ENCODE measurements around the gene ATF3. TPM values are rescaled to one million over a fixed set of nuclear protein-coding genes. Genes with fewer than 3 reads are reported as not detected.

ATF3 gene
- polyA plus RNA-seq, 4 donors: 7.8 to 46.3 (median 11.6) TPM

- peak in 1 of 4 donors; percentile 35 for DNase-seq (ENCODE audit: low read depth in 4 of 4, low spot score in 2 of 4)
These were observed 609 bp upstream of the ATF3 start for GRCh38 chr1:212607913-212608391.

- DNase-seq (ENCODE audit: low read depth in 4 of 4, low spot score in 2 of 4): peak in 1 of 4 donors; percentile 50
These were observed 569 bp downstream of the ATF3 start for GRCh38 chr1:212608959-212609700.

DNA sequence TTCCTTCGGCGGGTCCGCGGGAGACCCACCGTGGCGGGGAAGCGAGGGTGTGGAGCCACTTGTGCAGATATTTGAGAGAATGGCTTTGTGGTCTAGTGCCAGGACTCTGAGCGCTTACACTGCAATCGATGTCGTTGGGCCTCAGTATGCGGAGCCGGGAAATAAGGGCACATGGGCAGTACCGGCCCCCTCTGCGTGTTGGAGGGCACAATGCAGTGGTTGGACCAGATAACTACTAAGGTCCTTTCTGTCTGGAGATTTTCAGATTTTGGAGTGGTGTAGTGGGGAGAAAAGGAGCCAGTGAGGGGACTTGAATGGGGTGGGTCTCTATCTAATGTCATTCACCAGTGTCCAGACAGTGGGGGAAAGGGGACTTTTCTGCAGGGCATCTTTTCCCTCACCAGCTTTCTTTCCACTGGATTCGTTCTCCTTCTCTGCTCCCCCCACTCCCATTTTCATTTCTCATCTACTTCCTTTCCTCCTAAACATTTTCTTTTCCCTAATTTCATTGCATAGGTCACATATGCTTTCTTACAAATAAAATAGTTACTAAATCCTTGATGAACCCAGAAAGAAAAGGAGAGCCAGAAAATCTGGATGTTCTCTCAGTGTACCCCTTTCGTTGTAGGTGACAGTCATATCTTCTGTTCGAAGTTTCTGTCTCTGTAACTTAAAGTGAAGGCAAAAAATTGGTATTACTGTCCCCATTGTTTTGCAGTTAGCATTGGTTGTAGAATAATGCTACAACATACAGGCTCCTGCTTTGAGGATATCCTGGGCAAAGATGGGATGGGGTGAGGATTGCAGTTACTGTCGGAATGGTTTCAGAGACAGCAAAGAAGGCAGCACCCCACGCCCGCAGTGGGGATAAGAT is 1.4 kb downstream of the ATF3 start:
- no peak for DNase-seq (ENCODE audit: low read depth in 4 of 4, low spot score in 2 of 4)

- DNase-seq (ENCODE audit: low read depth in 4 of 4, low spot score in 2 of 4): no peak
These were observed 2.0 kb downstream of the ATF3 start for GRCh38 chr1:212610575-212610967.

- DNase-seq (ENCODE audit: low read depth in 4 of 4, low spot score in 2 of 4): no peak
These were observed 2.7 kb downstream of the ATF3 start for GRCh38 chr1:212611000-212611948.

DNA sequence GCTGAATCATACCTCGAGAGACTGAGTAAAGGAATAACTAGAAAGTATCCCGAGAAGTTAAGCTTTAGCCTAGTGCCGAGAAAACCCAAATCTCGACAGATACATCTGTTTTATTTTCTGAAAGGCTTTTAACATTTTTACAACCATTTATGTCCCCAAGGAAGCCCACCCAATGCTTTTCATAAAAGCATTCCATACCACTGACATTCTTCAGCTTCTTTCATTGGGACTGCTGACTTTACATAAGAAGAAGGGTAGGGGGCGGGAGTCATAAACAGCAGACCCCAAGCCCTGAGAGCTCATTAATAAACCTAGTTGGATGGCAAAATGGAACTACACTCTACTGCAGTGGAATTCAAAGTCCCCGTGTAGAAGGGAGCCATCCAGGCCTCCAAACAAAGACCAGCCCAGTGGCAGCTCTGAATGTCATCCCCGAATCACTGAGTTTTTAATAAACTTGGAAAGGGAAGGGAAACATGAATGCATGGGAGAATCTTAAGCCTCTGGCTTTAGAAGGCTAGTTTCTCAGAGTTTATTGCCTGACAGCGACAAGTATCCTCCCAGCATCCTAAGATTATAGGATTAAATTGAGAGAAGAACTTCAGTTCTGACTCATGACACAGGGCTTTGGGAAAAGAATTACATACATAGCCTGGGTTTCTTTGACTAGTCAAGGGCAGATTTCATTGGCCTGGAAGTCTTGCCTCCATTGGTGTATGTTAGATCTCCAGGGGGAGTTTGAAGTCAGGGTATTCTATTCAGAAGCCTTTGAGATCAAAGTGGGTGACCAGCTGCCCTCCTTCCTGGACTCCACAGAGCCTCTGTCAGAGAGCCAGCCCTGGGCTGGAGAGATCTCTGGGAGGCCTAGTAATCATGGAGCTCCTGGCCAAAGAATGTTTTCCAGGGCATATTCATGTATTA is 3.7 kb downstream of the ATF3 start:
- DNase-seq (ENCODE audit: low read depth in 4 of 4, low spot score in 2 of 4): no peak

- no peak for DNase-seq (ENCODE audit: low read depth in 4 of 4, low spot score in 2 of 4)
These were observed 5.1 kb downstream of the ATF3 start for GRCh38 chr1:212613440-212614335.

DNA sequence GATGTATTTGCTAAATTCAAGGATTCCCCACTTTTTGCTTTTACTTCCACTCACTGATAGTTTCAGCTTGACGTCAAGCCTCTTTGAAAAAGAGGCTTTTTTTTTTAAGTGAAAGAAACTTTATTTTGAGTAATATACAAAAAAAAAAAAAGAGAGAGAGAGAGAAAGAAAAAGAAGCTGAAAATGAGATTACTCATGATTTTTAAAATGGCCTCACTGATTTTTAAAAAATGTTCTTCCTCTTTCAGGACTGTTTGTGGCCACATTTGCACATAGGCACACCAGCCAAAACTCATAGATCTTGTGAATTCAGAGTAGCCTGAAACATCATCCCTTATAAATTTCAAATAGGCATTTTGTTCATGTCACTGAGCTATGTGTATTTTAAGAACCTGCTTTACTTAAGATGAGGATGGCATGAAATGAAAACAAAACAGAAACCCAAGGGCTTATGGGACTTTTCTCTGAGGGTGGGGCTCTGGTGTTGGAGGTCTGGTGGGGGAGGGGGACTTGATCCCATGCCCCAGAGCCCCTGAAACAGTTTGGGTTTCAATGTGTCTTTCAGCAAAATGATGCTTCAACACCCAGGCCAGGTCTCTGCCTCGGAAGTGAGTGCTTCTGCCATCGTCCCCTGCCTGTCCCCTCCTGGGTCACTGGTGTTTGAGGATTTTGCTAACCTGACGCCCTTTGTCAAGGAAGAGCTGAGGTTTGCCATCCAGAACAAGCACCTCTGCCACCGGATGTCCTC is 6.1 kb downstream of the ATF3 start:
- DNase-seq (ENCODE audit: low read depth in 4 of 4, low spot score in 2 of 4): no peak

- DNase-seq (ENCODE audit: low read depth in 4 of 4, low spot score in 2 of 4): no peak
These were observed 6.6 kb downstream of the ATF3 start for GRCh38 chr1:212615201-212615470.

DNA sequence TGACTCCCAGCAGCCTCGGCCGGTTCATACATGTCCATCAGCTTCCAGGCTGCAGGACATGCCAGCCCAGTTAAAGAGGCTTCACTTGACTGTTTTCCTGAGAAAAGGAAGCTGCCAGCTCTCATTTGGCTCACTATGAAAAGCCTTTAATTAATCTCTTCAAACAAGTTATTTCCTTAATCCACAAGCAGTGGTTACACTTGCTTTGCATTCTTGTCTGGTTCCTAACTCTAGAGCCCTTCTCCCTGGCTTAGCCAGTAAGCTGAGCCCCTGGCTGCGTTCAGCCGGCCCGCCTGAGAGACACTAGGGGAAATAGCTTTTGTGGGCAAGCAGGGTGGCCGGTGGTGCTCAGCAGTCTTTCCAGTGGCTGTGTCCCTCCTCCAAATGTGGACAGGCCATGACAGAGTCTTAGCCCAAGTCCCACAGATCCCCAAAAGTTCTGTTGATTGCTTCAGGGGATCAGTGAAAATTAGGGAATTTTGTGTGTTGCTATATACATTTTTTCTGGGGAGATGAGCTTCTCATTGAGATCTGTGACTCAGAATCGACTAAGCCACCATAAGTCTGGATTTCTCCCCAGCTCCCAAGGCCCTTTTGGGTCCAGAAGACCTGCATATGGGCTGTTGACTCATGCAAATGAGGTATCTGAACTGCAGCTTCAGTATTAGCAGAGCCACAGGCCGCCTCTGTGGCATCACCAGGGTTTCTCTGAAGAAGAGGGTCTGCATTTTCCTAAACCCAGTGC is 10.1 kb downstream of the ATF3 start:
- no peak for DNase-seq (ENCODE audit: low read depth in 4 of 4, low spot score in 2 of 4)

DNA sequence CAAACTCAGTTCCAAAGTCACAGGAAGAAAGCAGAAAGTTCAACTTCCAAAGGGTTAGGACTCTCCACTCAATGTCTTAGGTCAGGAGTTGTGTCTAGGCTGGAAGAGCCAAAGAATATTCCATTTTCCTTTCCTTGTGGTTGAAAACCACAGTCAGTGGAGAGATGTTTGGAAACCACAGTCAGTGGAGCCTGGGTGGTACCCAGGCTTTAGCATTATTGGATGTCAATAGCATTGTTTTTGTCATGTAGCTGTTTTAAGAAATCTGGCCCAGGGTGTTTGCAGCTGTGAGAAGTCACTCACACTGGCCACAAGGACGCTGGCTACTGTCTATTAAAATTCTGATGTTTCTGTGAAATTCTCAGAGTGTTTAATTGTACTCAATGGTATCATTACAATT is 11.7 kb downstream of the ATF3 start:
- no peak for DNase-seq (ENCODE audit: low read depth in 4 of 4, low spot score in 2 of 4)

GRCh38 chr1:212621043-212621948 is 12.7 kb downstream of the ATF3 start:
- DNase-seq (ENCODE audit: low read depth in 4 of 4, low spot score in 2 of 4): no peak

- no peak for DNase-seq (ENCODE audit: low read depth in 4 of 4, low spot score in 2 of 4)
These were observed 13.4 kb downstream of the ATF3 start for GRCh38 chr1:212621949-212622305.

GRCh38 chr1:212622467-212622866 is 13.9 kb downstream of the ATF3 start:
- no peak for DNase-seq (ENCODE audit: low read depth in 4 of 4, low spot score in 2 of 4)

DNA sequence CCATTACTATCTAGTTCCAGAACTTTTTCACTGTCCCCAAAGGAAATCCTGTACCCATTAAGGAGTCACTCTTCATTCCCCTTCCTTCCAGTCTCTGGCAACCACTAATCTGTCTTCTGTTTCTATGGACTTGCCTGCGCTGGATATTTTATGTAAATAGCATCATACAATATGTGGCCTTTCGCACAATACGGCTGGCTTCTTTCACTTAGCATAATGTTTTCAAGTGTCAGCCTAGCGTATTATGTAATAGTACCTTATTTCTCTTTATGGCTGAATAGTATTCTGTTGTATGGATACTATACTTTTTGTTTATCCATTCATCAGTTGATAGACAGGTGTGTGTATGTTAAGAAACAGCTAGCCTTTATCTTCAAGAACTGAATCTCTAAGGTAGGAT is 14.3 kb downstream of the ATF3 start:
- no peak for DNase-seq (ENCODE audit: low read depth in 4 of 4, low spot score in 2 of 4)

DNA sequence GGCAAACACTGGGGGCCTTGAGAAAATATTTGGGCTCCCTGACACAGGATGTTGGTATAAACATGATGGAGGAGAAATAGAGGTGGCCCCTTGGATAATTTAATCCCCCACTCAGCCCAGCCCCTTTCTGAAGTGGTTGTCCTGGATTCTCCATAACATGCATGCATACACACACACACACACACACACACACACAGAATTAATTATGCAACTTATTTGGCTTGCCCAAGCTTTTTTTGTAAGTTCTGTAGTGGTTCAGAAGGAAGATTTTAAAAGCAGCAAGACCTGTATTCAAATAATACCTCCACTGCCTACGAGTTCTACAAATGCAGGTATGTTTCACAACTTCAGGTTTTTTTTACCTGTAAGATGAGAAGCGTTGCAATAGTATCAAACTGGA is 15.0 kb downstream of the ATF3 start:
- DNase-seq (ENCODE audit: low read depth in 4 of 4, low spot score in 2 of 4): no peak

Measured in left renal cortex interstitium (tissue), 4 donors.